Upper lobe of left lung (tissue), 4 donors: ENCODE results near the gene AFF1.

ENCODE experiments used
- CTCF ChIP-seq, 6 experiments: fragments of 450-650 bp in 4 of 6; fragments of 200-600 bp in 2 of 6; sonication (generic) in 2 of 6; IDR thresholded peaks; one replicate each; pipeline ENCODE4 v1.5.1; 2016 to 2019; ENCODE audit warnings: antibody characterized with exemption in 6 of 6
- POLR2AphosphoS5 ChIP-seq, 2 donors: sonication (generic); formaldehyde crosslinking; IDR thresholded peaks; one replicate each; pipeline ENCODE4 v1.5.1; 2017; ENCODE audit warnings: antibody characterized with exemption in 2 of 2

GRCh38 chr4:87037671-87038334 lies 103.0 kb downstream of the AFF1 start:
- no peak for TF ChIP-seq CTCF (IDR thresholded peaks at IDR 0.05)
- no peak for TF ChIP-seq POLR2AphosphoS5 (IDR thresholded peaks at IDR 0.05)
